Breast epithelium (tissue), 3 donors: Measurements from ENCODE around the gene SLC25A43.

Experiments used
- CTCF ChIP-seq, 3 donors: fragments of 450-650 bp; IDR thresholded peaks; one replicate each; pipeline ENCODE4 v1.5.1; 2016 to 2017; ENCODE audit warnings: antibody characterized with exemption in 3 of 3, mild to moderate bottlenecking in 3 of 3, moderate library complexity in 3 of 3
- POLR2A ChIP-seq: fragments of 450-650 bp; IDR thresholded peaks from one replicate; pipeline ENCODE4 v1.6.1; 2016; ENCODE audit warnings: antibody characterized with exemption, mild to moderate bottlenecking, moderate library complexity

GRCh38 chrX:119492463-119492862, 93.3 kb downstream of the SLC25A43 start:
- TF ChIP-seq POLR2A (no peak), CTCF (IDR thresholded peaks at IDR 0.05) (no peak)
